ENCODE data around the gene DENND1C.

DNA sequence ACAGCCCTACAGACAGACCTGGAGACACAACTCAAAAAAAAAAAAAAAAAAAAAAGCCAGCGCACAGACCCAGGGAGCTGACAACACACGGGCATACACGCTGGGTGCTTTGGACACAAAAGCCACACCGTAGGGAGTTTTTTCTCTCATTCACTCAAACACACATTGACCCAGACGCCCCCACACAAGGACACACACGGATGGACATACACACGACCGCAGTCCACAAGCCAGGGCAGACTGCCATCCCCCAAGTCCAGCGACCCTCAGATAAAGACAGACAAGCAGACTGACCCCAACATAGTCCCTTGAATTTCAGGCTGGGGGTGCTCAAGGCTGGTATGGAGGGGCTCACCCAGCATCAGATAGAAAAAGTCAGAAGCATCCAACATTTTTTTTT, 32.5 kb upstream of the DENND1C start:
- no peak for TF ChIP-seq CEBPB (IDR thresholded peaks at IDR 0.05; ENCODE audit: low read depth, low read length)
- no peak for TF ChIP-seq POLR2A (IDR thresholded peaks at IDR 0.05; ENCODE audit: control extremely low read depth in 1 of 2, low read depth in 2 of 2, low read length in 2 of 2)
- no peak for TF ChIP-seq CBX8 (IDR thresholded peaks at IDR 0.05; ENCODE audit: borderline replicate concordance, low read depth, low read length)
- no peak for TF ChIP-seq ZNF274 (IDR thresholded peaks at IDR 0.05; ENCODE audit: borderline replicate concordance, extremely low read depth, low read length)
